NCI-H1417 (cell line): Measurements from ENCODE around the gene DGKG.

Source experiments
- DNase-seq, 3 experiments: peaks; one replicate each; lab custom pipeline; 2025; lab: John Stamatoyannopoulos, UW

The DGKG gene

DNA sequence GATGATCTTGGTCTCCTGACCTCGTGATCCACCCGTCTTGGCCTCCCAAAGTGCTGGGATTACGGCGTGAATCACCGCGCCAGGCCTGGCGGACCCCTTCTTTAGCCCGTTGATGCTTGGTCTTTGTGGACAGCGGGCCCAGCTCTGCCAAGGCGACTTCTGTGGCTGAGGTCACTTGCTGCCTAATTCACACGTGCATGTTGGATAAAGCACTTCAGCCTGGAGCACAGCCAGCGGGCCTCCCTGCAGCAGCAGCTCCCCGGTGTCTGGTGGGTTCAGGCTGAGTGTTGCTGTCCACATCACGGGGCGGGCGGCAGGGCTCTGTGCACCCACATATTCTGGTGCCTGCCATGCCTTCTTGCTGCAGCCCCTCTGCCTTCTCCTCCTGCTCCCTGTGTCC is 88.4 kb downstream of the DGKG start:
- no peak for DNase-seq

DNA sequence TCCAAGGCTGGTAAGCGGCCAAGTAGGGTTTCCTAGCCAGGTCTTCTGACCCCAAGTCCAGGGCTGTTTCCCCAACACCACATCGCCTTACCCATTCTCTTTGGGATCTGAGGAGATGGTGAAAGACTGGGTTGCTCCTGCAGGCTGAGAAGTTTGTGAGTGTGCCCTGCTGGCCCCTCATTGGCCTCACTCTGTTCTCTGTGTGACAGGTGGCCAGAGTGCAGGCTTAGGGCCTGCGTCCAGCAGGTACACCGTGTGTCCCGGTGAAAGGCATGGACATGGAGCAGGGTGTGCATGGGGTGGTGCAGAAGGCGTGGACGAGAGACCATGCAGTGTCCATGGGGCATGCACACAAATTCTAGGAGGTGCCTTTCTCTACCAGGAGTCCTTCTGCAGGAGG is 91.3 kb downstream of the DGKG start:
- no peak for DNase-seq

DNA sequence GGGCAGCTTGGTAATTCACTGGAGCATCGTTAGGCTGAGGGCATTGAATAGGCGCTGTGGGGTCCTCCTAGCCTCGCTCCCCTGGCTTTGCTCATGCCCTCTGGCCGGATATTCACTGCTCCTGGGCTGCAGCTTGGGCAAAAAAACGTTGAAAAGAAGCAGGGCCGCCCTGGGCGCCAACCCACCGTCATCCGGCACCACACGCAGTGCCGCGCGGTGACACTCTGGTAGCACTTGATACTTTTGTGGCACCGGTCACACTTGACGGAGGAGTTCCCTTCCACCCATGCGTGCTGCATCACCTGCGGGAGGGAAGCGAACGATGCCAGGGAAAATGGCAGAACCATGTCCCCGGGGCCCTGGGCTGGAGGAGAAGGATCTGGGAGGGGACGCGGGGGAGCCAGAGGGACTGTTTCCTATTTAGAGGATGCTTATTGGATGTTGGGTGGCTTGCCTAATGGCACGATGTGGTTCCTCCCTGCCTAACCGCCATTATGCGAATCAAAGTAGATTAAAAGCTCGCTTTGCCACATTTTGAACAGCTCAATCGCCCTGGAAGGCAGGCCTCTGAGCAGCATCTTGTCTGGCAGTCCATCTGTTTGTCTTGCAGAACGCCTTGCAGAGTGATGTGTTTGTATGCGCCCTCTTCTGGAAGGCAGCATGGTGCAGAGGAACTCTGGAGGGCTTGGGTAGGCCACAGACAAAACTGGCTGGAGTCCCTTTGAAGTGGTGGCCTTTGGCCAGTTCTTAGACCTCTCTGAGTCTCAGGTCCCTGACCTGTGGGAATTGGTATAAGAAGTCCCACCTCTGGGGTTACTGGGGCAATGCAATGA is 93.2 kb downstream of the DGKG start:
- DNase-seq: peak in 1 of 3 experiments; percentile 13

DNA sequence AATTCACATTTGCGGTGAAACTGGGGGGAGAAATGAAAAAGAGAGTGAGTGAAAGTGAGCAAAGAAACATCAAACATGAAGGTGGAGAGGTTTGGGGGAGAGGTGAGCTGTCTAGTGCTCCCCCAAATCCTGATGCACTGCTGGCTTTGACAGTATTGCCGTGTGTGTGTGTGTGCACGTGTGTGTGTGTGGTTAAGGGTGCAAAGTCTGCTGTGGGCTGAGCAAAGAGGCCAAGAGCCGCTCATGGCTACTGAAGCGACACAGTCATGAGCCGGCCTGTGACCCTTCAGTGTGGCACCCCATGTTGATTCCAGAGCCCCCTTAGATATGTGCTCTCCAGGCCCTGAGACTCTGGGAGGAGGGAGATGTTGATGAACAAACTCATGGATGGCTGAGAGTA is 94.3 kb downstream of the DGKG start:
- DNase-seq: no peak

DNA sequence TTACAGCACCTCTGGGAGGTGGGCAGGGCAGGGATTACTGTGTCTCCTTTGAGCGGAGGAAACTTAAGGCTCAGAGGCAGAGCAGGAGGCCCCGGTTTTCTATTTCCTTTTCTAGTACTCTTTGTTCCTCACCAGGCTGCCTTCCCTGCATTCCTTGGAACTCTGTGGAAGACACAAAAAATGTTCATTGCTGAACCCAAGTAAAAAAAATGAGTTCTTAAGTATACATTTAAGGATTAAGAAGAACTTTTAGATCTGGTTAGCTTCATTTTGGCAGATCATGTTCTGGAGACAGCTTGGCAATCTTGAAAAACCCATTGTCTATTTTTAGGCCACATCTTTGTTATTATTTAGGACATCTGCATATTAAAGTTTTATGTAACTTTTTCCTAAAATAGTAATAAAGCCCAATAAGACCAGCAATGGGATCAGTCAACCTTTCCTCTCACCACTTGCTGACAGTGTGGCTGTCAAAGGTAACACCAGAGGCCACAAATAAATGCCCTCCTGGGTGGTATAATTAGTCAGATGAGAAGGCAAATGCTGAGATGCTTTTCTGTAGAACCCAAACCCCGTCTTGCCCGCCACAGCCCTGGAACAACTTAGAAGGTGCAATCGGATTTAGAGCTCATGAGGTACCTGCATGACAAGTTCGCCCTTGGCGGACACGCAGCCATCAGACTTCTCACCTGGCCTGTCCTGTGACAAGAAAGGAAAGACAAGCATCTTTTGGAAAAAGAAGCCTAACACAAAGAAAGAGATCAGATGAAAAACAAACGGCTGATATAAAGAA is 97.2 kb downstream of the DGKG start:
- peak in 1 of 3 experiments; percentile 11 for DNase-seq

DNA sequence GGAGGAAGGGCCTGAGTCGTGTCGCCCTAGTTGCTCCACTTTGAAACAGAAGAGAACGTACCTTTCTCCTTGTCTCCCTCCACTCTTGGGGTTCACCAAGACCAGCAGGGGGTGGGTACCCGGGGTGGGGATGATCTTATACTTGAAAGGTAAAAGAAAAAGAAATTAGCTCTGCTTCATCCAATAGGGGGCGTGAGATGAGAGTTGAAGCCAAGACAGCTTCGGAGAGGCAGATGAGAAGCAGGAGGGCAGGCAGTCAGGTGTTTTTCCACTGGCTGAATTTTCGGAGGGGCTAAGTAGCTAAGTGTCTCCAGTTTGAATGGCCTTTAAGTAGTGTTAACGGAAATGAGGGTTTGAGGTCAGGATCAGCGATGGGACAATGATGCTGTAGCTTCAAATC is 100.4 kb downstream of the DGKG start:
- peak in 2 of 3 experiments; percentile 10 for DNase-seq

DNA sequence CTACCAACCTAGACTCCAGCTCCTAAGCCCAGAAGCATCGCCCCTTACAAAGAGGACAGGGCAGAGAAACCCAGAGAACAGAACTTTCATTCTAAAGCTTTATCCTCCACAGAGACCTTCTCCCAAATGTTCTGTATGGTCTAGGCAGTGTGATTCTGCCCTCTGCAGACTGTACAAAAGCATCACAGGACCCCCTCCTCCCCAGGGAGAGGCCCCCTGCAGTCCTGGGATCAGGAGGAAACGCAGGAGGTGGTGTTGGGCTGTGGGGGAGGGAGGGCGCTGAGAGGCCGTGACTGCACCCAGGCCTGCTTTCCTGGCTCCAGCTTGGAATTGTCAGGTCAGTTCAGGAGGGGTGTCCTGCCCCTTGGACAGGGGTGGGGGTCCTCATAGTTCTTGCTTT is 101.3 kb downstream of the DGKG start:
- DNase-seq: peak in 1 of 3 experiments; percentile 33

DNA sequence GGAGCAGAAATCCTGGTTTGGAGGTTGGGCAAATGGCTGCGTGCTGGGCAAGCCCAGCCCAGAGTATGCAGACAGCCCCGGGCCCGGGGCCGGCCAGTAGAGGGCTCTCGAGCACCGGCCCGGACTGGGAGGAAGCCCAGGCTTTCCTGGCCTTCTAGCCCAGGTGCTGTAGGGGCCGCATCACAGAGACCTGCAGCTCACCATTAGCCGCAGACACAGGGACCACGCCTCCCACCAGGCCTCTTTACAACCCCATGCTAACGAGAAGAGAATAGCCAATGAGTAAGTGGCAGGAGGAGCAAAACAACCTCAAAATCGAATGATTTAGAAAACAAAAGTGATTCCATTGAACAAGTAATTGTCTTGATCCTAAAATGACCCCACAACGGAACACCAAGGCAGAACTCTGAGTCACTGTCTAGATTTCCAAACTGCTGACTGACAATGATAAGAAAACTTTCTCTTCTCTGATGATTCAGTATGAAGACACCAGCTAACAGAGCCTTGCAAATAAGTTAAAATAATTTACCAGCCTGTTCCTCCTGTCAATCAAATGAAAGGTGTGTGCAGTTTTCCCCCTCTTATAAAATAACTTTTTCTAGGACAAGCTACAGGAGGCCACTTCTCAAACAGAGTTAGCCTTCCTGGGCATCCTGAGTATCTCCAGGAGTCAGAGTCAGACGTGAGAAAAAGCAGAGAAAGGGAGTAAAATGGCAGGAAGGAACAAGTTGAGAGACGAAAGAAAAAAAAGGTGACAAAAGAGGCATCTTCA is 102.2 kb downstream of the DGKG start:
- peak; percentile 22 to 72 (median 41) for DNase-seq

DNA sequence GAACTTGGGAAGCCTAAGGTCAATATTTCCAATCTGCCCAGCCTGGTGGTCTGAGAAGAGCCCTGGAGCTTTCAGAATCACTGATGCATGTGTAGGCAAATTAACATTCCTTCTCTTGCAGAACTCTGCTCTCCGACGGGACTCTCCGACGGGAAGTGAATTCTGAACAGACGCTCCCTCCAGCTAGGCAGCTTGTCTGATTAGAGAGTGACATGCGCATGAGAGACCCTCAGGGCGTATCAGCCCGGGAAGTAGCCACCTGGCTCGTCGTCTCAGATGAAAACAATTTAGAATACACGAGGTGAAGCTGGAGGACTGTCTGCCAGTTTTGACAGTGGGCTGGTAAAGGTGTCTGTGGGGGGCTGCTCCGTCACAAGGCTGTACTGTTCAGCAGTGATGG is 103.1 kb downstream of the DGKG start:
- peak in 2 of 3 experiments; percentile 16 to 56 for DNase-seq

DNA sequence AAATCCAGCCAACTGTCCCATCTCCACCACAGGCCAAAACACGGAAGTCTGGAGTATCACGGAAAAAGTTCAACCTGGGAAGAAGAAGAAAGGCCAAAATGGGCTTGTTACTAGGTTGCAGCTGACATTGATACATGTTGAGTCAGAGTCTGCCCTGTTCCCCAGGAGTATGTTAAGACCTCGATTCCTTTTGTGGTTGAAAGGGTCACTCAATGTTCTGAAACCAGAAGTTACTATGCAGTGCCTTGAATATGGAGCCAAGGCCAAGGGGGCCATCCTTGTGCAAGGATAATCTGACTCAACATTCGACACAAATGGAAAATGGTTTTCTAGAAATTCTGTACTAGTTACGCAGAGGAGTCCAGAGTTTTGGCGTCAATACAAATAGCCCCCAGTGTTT is 104.2 kb downstream of the DGKG start:
- no peak for DNase-seq

DNA sequence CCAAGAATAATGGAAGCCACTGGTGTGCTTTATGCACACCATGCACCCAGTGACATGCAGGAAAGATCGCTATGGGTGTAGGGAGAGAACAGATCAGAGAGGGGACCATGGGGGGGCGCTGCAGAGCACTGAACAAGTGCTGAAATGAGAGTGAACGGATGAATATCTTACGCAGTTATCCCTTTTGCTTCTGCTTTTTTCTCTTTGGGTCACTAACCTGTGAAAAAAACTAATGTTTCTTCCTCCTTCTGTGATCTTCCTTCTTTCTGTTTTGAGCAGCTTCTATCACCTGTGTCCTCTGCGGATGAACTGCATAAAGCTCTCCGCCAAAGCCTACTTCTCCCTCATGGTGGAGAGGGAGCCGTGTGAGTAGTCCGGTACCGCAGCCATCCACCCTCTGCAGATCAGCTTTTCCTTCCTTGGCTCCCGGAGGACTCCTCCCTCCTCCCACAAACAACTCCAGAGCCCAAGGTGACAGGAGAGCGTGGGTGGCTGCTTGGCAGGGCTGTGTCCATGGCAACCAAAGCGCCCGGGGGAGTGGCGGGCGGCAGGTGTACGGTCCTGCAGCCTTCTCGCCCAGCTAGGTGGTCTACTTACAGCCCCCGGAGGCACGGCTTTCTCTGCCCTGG is 106.2 kb downstream of the DGKG start:
- peak; percentile 31 to 83 (median 59) for DNase-seq

DNA sequence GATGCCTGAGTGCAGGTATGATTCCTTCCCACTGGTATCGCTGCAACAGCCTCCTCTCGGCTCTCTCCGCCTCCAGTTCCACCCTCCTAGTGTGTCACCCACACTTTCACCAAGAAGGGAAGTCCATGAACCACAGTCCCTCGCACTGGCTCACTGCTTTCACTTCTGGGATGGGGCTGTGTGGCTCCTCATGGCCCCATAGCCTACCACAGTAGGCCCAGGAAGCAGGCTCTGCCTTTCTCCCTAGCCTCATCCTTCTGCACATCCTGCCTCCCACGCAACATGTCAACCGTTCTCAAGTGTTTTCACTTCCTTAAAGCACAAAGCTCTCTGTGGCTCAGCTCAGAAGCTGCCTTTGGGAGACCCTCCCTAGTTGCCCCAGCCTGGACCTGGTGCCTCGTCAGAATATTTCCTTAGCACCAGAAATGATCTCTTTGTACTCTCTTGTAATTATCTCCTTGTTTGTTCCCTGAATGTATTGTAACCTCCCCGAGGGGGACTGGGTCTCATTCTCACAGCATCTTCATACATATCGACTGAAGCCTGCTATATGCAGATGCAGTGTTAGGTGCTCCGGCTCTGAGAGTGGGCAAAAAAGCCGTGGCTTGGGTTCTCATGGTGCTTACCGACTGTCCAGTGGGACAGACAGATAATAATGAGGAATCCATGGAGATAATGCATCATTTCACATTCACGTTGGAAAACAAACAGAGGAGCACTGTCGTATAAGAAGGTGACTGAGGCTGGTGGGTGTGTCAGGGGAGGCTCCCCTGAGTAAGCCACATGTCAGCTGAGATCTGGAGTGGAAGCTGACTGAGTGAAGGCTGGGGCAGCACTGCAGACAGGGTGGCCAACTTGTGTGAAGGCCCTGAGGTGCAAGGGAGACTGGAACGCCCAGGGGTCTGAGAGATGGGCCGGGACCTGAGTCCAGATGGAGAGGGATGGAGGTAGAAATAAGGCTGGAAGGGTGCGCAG is 107.1 kb downstream of the DGKG start:
- DNase-seq: peak in 1 of 3 experiments; percentile 12

DNA sequence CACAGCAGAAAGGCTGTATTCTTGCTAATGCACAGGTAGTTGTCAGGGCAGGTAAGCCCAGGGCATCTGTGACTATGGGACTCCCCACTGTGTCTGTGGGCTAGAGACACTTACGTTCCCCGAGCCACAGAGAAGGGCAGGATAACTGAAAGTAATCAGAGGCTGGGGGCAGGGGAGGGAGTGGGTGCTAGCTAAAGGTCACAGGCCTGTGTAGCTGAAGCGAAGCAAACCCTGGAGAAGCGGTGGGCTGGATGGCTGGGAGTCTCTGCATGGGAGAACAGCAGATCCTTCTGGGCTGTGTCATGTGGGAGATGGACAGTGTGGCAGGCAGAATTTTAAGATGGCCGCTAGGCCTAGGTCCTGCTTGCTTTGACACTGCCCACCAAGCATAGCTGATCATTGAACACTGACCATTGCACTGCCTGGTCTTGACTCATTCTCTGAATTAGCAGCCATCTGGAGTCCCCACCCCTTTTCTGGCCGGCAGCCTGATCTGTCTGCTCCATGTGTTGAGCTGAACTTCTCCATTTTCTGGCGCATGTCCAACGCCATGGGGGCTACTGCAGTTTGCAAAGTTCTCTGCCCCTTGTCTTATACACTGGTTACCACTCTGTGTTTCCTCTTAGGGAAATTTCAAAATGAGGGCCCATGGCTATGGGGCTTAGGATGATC is 110.0 kb downstream of the DGKG start:
- no peak for DNase-seq

DNA sequence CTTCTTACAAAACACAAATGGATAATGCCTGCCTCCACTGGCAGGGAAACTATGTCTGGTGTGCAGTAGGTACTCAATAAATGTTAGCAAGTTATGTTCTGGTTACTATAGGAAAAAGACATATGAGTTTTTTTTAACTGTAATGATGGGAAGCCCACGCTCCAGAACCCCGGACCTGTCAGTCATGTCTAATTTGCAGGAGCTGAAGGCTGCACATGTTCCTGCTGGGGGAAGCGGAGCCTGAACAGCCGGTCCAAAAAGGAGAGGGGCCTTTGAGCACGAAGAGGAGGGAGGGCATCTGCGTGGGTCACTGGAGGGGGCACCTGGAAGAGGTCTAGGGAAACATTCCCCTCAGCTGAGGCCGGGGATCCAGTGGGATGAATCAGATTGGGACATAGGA is 113.2 kb downstream of the DGKG start:
- no peak for DNase-seq

DNA sequence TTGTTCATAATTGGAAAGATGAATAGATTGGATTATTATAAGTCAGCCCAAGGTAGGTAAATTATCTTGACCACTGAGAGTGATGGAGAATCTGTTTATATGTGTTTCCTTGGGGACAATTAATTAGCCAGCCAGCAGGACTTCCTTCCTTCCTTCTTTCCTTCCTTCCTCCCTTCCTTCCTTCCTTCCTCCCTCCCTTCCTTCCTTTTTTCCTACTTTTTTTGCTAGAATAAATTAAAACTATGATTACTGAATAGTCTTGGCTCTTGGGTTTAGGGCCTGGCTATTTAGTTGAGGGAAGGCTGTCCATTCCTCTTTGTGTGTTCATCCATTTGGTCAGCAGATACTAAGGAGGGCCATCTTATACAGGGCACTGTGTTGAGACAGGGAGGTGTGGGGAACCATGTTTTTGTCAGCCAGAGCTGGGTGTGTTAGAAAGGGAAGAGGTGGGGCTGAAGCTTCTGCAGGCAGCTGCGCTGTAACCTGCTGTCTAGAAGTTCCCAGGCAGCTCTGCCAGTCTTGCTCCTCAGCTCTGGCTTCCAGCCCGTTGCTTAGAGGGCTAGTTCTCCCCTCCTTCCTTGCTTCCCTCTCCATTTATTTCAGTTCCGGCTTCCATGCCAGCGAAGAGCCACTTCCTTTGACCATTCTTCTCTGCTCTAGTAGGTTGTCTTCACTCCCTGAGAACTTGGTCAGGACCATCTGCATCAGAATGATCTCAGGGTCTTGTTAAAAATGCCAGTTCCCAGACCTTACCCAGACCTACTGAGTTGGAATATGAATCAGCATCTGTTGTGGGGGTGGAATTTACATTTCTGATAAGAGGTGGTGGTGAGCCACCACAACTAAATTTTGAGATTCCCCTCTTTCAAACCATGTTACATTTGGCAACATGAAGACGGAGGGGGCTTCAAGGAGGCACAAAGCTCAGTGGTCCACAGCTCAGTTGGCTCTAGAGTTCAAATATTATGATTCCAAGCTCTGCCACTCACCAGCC is 113.9 kb downstream of the DGKG start:
- DNase-seq: no peak

DNA sequence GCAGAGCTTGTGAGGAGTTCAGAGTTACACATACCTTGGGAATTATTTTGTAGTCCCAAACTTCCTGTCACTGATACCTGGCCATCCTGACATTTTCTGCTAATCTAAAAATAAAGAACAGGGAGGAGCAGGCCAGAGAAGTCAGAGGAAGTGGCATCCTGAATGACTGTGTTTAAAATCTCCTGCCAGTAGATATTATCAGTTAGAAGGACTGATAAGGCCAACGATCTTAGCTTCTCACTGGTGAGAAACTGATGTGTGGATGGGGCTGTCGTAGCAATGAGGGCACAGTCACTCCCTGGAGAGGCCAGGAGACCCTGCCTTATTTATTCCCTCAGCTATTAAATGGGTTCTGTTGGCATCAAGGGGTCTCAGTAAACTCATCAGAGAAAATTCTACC is 115.1 kb downstream of the DGKG start:
- DNase-seq: no peak

DNA sequence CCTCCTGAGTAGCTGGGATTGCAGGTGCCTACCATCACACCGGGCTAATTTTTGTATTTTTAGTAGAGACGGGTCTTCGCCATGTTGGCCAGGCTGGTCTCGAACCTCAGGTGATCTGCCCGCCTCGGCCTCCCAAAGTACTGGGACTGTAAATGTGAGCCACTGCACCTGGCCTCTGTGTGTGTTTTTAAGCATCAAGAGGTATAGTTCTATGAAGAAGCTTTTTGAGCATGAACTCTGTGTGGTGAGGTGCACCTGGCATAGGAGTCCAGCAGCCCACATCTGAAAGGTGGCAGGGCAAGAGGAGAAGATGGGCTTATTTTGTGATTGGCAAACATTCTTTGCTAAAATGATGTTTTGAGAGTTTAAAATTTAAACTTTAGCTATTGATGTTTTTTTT is 118.0 kb downstream of the DGKG start:
- no peak for DNase-seq

DNA sequence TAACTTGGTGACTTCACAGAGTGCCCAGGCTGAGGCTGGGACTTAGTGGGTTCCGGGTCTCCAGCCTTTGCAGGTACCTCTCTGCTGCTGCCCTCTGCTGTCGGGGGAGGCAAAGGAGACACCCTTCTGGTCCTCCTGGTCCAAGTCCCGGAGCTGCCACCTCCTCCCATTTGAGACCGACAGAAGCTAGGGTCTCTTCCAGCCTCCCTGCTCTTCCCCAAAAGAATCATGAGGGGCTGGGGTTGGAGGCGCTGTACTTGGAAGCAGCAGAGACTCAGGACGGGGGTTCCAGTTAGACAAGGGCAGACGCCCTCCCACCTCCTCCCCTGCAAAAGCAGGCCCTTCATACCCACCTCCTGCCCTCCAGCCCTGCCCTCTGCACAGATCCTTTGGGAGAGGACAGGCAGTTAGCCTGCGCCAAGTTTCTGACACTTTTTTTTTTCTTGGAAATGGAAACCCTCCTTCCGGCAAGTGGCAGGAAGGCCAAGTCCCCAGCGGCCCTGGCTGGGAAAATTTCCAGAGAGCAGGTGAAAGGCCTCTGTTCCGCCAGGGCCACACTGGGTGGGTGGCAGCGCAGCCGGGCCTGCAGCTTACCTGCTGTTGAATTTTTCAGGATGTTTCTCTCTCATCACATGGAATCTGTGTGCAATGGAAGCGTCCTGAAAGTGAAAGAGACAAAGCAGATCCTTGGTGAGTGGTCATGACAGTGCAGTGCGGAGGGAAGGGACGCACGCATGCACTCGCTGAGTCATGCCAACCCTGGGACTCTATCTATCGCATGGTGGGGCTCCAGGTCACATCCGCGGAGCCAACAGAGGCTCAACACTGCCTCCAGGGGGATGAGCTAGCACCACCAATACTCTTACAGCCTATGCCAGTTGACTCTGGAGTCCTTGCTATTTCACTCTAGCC is 119.9 kb downstream of the DGKG start:
- peak in 2 of 3 experiments; percentile 4 to 17 for DNase-seq
